ENCODE results near the gene CWC27.

CWC27 gene

DNA sequence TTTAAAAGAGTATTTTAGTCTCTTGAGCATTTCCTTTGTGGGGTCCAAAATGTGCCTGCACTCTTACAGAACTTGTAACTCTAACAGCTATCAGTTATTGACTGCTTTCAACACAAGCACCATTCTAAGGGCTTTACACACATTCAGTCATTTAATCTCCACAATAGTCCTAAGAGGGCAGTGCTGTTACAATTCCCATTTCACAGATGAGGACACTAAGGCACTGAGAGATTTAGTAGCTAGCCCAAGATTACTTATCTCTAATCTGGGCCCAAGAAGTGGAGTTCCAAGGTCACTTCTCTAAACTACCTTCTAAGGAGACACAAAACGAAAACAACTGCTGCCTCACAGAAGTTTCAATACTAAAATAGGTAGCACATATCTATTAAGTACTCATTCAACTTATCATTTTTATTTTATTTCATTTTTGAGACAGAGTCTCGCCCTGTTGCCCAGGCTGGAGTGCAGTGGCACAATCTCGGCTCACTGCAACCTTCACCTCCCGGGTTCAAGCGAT lies 275.2 kb downstream of the CWC27 start:
- no peak for DNase-seq

GRCh38 chr5:65047225-65047624 lies 278.5 kb downstream of the CWC27 start:
- no peak for DNase-seq

GRCh38 chr5:65047948-65048690 lies 279.4 kb downstream of the CWC27 start:
- no peak for DNase-seq

DNA sequence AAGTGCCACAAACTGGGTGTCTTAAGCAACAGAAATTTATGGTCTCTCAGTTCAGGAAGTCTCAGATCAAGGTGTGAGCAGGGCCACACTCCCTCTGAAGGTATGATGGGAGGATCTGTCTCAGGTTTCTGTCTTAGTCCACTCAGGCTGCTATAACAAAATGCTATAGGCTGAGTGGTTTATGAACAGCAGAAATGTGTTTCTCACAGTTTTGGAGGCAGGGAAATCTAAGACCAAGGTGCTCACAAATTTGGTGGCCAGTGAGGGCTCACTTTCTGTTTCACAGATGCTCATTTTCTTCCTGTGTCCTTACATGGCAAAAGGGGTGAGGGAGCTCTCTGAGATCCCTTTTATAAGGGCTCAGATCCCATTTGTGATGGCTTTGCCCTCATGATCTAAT lies 281.4 kb downstream of the CWC27 start:
- no peak for DNase-seq

DNA sequence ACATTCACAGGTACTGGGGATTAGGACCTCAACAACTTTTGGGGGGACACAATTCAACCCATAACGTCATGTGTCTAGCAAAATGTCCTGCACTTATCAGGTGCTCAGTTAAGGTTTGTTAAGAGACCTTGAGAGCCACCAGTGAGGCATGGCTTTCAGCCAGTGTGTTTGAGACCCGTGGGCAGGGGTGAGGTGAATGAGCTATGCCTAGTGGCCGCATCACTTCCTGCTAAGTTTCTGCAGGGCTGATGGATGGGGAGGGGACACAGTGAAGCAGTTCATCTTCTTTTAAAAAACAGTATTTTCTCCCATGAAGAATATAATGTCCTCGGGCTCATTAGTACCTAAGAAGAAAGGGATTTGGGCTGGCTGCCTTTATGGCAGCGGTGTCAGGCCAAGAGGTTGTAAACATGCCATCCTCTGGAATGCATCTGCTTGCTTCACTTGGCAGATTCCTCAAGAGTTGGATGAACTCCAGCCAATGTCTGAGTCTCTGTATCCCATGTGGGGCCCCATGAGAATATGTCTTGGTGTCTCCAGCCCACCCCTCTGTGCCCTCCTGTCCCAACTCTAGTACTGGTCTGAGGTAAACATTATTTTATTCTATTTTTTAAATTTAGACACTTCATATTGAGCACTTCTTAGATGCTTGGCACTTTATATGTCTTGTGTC lies 282.2 kb downstream of the CWC27 start:
- no peak for DNase-seq

GRCh38 chr5:65055938-65056337 lies 287.2 kb downstream of the CWC27 start:
- DNase-seq = no peak

- no peak for DNase-seq
Observed at GRCh38 chr5:65059681-65060598, 291.2 kb downstream of the CWC27 start.

DNA sequence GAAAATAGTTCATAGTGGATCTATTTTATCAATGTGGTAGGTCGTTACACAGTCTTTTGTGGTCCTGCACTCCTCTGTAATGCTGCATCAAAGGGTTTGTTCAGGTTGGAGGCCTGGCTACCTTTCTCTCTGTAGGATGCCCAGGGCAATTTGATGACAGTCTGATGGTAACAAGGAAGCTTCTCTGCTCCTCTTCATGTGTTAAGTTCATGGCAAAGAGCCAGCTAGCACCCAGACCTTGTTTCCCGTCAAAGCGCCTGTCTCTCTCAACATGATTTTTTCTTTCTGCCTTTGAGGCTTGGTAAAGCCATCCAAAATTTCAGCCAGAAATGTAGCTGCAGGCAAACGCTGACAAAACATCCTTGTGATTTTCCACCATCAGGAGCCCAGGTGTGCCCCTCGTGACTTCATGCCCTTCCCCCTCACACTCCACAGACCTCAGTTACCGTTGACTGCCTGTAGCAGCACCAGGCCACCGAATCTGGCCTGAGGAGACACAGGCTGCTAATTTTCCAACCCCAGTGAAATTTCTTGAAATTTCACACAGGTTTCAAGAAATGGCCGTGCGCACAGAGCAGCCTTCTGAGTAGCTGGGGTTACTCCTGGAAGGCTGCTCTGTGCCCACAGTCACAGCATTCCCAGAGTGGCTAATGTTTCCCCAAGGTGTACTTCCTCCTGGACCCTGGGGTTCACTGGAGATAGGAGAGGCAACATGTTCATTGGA lies 292.7 kb downstream of the CWC27 start:
- no peak for DNase-seq

DNA sequence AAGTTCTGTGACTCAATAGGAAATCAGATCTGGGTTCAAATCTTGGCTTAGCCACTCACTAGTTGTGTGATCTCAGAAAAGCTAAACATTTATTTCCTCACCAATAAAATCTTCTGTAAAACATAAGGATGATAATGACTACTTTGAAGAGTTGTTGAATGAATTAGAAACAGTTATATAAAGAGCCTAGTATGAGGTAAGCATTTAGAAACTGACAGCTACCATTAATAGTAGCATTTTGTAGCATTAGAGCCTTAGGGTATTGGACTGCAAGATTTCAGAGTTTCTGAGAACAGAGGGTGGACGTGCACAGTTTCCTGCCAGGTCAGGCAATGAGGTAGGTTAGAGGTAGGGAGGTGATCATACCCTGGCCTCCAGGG lies 293.2 kb downstream of the CWC27 start:
- no peak for DNase-seq

GRCh38 chr5:65062469-65063083 lies 293.8 kb downstream of the CWC27 start:
- DNase-seq = no peak

DNA sequence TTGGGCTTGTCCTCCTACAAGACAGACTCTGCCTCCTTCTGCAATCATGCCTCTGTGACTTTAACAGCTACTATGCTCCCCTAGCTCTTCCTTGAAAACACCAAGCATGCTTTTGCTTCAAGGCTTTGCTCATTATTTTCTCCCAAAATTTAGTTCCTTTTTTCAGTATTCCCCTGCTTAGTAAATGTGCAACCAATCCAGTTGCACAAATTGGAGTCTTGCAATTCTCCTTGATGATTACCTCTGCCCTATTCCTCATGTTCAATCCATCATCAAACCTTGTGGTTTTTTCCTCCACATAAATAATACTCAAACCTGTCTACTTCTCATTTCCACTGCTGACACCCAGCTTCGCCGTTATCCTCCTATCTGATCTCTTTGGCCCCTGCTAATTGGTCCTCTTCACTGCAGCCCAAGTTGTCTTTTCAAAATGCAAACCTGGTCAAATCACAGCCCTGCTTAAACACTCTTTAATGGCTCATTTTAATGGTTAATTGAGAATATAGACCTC lies 296.3 kb downstream of the CWC27 start:
- DNase-seq = no peak

- DNase-seq = no peak
Observed at GRCh38 chr5:65066387-65067146, 297.8 kb downstream of the CWC27 start.

DNA sequence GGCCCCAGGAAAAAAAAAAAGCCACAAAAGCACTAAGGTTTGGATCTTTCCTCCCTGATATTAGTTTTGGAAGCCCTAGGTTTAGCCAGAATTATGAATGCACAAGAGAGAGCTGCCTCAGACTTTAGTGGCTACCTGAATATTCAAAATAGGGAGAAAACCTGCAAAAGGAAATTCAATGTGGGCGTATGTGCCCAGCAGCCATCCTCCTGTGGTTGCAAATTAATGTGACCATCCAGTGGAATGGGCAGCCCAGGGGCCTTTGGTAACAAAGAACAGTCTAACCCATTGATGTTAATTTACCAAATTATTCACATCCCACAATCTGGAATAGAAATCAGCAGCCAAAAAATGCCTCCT lies 298.4 kb downstream of the CWC27 start:
- no peak for DNase-seq
